Cardiac muscle cell (in vitro differentiated cells and primary cell): ENCODE data around the gene RIPPLY1. TPM values are rescaled to one million over a fixed set of nuclear protein-coding genes. Genes with fewer than 3 reads are reported as not detected.

Source experiments
- DNase-seq, 2 donors: peaks; one replicate each; pipeline versions ENCODE4 v3.0.0 to v3.0.0-alpha.2; 2010 to 2017; ENCODE audit warnings: low read depth in 1 of 2, low spot score in 1 of 2
- H3K27ac ChIP-seq: fragments of 200-600 bp; sonication (generic); 2 replicates; pipeline ENCODE4 v1.5.1; 2016
- H3K27me3 ChIP-seq: fragments of 200-600 bp; sonication (generic); 2 replicates; pipeline ENCODE4 v1.6.0; 2016; ENCODE audit warnings: control low read depth
- H3K36me3 ChIP-seq: fragments of 200-600 bp; sonication (generic); 2 replicates; pipeline ENCODE4 v1.5.1; 2016; ENCODE audit warnings: control low read depth
- H3K4me1 ChIP-seq: fragments of 200-600 bp; sonication (generic); 2 replicates; pipeline ENCODE4 v1.8.1; 2017; ENCODE audit warnings: low read depth, mild to moderate bottlenecking, mixed run types
- H3K4me3 ChIP-seq: fragments of 200-600 bp; sonication (generic); 2 replicates; pipeline ENCODE4 v1.5.1; 2016; ENCODE audit warnings: mild to moderate bottlenecking
- H3K9me3 ChIP-seq: fragments of 200-600 bp; sonication (generic); 2 replicates; pipeline ENCODE4 v1.5.1; 2017; ENCODE audit warnings: low read depth, mild to moderate bottlenecking, control low read depth
- polyA plus RNA-seq: library from polyadenylated mRNA; unstranded; fragments of >200 nt; fragmentation: Nextera tagmentation; extraction: Ambion mirVana; gene quantifications from 2 replicates; pipeline ENCODE4 v1.2.1, GENCODE V29; 2016
- total RNA-seq: library from RNA; depleted of rRNA; stranded (reverse); fragments of >200 nt; gene quantifications from 2 replicates; pipeline ENCODE4 v1.2.3, GENCODE V29; 2016
- TF ChIP-seq, protein P1 (sequence below): IDR thresholded peaks from 2 replicates; pipeline ENCODE4 v1.5.1; 2012; ENCODE audit warnings: low read depth, mild to moderate bottlenecking, low read length

Gene RIPPLY1
- total and polyA plus RNA-seq, 2 experiments from 2014 or later, result 0.55 TPM; not detected in 1

DNA sequence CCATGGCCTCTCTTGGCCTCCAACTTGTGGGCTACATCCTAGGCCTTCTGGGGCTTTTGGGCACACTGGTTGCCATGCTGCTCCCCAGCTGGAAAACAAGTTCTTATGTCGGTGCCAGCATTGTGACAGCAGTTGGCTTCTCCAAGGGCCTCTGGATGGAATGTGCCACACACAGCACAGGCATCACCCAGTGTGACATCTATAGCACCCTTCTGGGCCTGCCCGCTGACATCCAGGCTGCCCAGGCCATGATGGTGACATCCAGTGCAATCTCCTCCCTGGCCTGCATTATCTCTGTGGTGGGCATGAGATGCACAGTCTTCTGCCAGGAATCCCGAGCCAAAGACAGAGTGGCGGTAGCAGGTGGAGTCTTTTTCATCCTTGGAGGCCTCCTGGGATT, 25.1 kb upstream of the RIPPLY1 start:
- H3K9me3 ChIP-seq, result no peaks in the 10 kb centered on the region
- TF ChIP-seq, protein P1, sequence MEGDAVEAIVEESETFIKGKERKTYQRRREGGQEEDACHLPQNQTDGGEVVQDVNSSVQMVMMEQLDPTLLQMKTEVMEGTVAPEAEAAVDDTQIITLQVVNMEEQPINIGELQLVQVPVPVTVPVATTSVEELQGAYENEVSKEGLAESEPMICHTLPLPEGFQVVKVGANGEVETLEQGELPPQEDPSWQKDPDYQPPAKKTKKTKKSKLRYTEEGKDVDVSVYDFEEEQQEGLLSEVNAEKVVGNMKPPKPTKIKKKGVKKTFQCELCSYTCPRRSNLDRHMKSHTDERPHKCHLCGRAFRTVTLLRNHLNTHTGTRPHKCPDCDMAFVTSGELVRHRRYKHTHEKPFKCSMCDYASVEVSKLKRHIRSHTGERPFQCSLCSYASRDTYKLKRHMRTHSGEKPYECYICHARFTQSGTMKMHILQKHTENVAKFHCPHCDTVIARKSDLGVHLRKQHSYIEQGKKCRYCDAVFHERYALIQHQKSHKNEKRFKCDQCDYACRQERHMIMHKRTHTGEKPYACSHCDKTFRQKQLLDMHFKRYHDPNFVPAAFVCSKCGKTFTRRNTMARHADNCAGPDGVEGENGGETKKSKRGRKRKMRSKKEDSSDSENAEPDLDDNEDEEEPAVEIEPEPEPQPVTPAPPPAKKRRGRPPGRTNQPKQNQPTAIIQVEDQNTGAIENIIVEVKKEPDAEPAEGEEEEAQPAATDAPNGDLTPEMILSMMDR, result no peak
- no peaks in the 10 kb centered on the region for H3K36me3 ChIP-seq
- H3K4me3 ChIP-seq, result no peak overlapping the region
- H3K27ac ChIP-seq, result no peak overlapping the region
- DNase-seq, result no peak
- H3K4me1 ChIP-seq, result peaks cover 22% of the 10 kb centered on the region
- H3K27me3 ChIP-seq, result no peaks in the 10 kb centered on the region

DNA sequence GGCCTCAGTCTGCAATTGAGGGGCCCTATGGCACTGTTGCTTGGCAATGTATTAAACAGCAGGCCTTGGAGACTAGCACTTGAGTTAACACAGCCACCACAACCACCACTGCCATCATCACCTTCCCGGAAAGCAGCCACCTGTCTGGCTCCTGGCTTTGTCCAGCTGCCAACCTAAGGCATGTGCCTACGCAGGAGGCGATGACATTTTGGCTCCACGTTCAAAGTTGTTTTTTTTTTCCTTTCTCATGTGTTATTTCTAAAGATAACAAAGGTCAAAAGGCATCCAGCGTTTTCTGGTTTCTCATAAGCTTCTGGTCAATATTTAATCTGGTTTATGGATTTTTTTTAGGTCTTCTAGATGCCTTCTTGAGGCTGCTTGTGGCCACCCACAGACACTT, 24.6 kb upstream of the RIPPLY1 start:
- H3K27ac ChIP-seq, result no peak overlapping the region
- peak in 1 of 2 donors; percentile 40 for DNase-seq
- no peak overlapping the region for H3K4me3 ChIP-seq
- H3K9me3 ChIP-seq, result no peaks in the 10 kb centered on the region
- TF ChIP-seq, protein P1, result no peak
- H3K4me1 ChIP-seq, result peaks cover 17% of the 10 kb centered on the region
- H3K27me3 ChIP-seq, result no peaks in the 10 kb centered on the region
- no peaks in the 10 kb centered on the region for H3K36me3 ChIP-seq

DNA sequence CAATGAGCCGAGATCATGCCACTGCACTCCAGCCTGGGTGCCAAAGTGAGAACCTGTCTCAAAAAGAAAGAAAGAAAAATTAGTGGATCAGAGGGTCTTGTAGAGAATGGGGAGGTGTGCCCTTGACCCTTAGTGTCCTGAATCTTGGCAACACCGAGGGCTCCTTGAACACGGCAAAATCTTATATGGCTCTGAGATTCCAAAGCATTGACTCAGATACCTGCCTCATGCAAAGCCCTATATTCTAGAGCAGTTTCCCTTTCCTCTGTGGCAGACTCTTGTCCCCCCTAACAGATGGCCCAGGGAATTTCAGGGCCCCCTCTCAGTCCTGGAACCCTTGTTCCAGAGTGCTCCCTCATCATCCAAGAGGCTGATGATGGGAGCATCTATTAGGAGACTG, 23.9 kb upstream of the RIPPLY1 start:
- TF ChIP-seq, protein P1, result no peak

DNA sequence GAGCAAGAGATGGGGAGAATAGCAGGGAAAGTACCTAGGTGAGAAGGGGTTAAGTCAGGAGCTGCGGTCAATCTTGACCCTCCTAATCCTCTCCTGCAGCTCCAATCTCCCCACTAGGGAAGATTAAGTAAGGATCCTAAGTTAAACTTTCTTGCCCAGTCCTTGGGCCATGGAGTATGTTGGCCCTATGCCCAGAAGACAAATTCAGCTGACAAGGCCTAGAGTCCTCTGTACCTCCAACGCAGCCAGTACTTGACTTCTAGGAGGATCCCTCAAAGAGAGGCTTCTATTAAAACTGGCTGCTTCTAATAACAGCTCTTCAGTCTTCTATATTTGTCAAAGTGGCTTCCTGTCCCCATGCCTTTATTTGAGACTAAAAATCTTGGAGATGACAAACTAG, 18.5 kb upstream of the RIPPLY1 start:
- Histone ChIP-seq H3K27me3 (no peaks in the 10 kb centered on the region), H3K9me3 (no peaks in the 10 kb centered on the region), H3K4me3 (no peak overlapping the region), H3K4me1 (peaks cover 25% of the 10 kb centered on the region), H3K27ac (peak overlapping the region; percentile 16), H3K36me3 (no peaks in the 10 kb centered on the region)
- no peak for DNase-seq
- TF ChIP-seq, protein P1, result no peak

More for the DNA sequence above, 23.9 kb upstream of the RIPPLY1 start:
- DNase-seq, result no peak
- peaks cover 11% of the 10 kb centered on the region for H3K4me1 ChIP-seq
- H3K27me3 ChIP-seq, result no peaks in the 10 kb centered on the region
- no peak overlapping the region for H3K27ac ChIP-seq
- H3K4me3 ChIP-seq, result no peak overlapping the region
- no peaks in the 10 kb centered on the region for H3K9me3 ChIP-seq
- no peaks in the 10 kb centered on the region for H3K36me3 ChIP-seq

DNA sequence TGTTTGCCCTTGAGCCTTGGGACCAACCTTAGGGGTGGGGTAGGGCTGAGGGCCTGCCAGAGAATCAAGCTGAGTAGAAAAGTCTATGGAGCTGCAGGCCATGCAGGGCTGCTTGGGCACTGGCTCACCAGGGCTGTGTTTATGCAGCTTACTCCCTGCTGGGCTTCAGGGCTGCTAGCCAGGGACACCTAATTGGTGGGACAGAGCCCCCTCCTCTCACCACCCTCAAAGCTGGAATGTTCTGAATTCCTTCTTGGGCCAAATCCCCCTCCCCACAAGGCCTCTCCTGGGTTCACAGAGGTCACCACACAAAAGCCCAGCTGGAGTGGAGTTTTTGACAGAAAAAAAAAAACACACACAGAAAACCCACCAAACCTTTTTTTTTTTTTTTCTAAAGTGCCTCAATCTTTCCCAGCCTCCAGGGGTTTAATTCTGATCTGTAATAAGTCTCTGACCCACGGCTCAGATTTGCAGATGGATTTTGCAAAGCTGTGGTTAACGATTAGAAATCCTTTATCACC, 16.9 kb upstream of the RIPPLY1 start, which contains the start of gene CLDN2:
CLDN2 (plus strand) TSS at position 471 of the 521 bp plus-strand sequence. CDS start 7,827 bp downstream, outside the sequence.
- DNase-seq, result peak in 1 of 2 donors; percentile 64
- TF ChIP-seq, protein P1, result no peak
- H3K9me3 ChIP-seq, result no peaks in the 10 kb centered on the region
- peaks cover 25% of the 10 kb centered on the region for H3K4me1 ChIP-seq
- H3K4me3 ChIP-seq, result no peak within 1 kb of the TSS
- H3K27ac ChIP-seq, result peak within 1 kb of the TSS; percentile 45
- no peaks in the 10 kb centered on the region for H3K36me3 ChIP-seq
- H3K27me3 ChIP-seq, result no peaks in the 10 kb centered on the region
